ENCODE results near the gene ERCC6L. TPM values are rescaled to one million over a fixed set of nuclear protein-coding genes. Genes with fewer than 3 reads are reported as not detected.
"Not testable (repeated sequence)": the region's sequence is repeated elsewhere in the genome, so short reads cannot be mapped to it uniquely, and the experiment has no call there.

The ERCC6L gene
- total RNA-seq, 1 experiment from 2014 or later = 3.8 TPM

- no peak for DNase-seq (ENCODE audit: low spot score)
Measured at GRCh38 chrX:72253686-72254085, 14.9 kb upstream of the ERCC6L start.

- peak; percentile 78 for DNase-seq (ENCODE audit: low spot score)
Measured at GRCh38 chrX:72247206-72247942, 8.5 kb upstream of the ERCC6L start.

- peak; percentile 82 for DNase-seq (ENCODE audit: low spot score)
Measured at GRCh38 chrX:72245461-72246089, 6.7 kb upstream of the ERCC6L start.

- no peak for DNase-seq (ENCODE audit: low spot score)
Measured at GRCh38 chrX:72243472-72243871, 4.6 kb upstream of the ERCC6L start.

- DNase-seq (ENCODE audit: low spot score) = no peak
Measured at GRCh38 chrX:72240976-72241375, 2.1 kb upstream of the ERCC6L start.

GRCh38 chrX:72238183-72238582 is 644 bp downstream of the ERCC6L start:
- DNase-seq (ENCODE audit: low spot score) = peak; percentile 24

GRCh38 chrX:72236841-72237240 is 2.0 kb downstream of the ERCC6L start:
- no peak for DNase-seq (ENCODE audit: low spot score)

- no peak for DNase-seq (ENCODE audit: low spot score)
Measured at GRCh38 chrX:72230290-72230689, 8.5 kb downstream of the ERCC6L start.

GRCh38 chrX:72220375-72220774 is 18.5 kb downstream of the ERCC6L start:
- not testable (repeated sequence) for DNase-seq (ENCODE audit: low spot score)

- no peak for DNase-seq (ENCODE audit: low spot score)
Measured at GRCh38 chrX:72216973-72217372, 21.9 kb downstream of the ERCC6L start.

GRCh38 chrX:72208126-72208800 is 30.6 kb downstream of the ERCC6L start:
- no peak for DNase-seq (ENCODE audit: low spot score)

GRCh38 chrX:72207366-72207765 is 31.5 kb downstream of the ERCC6L start:
- DNase-seq (ENCODE audit: low spot score) = no peak

- DNase-seq (ENCODE audit: low spot score) = no peak
Measured at GRCh38 chrX:72205706-72206105, 33.1 kb downstream of the ERCC6L start.

- DNase-seq (ENCODE audit: low spot score) = no peak
Measured at GRCh38 chrX:72203421-72203820, 35.4 kb downstream of the ERCC6L start.

- DNase-seq (ENCODE audit: low spot score) = no peak
Measured at GRCh38 chrX:72202792-72203401, 35.9 kb downstream of the ERCC6L start.

- DNase-seq (ENCODE audit: low spot score) = no peak
Measured at GRCh38 chrX:72201836-72202536, 36.8 kb downstream of the ERCC6L start.

GRCh38 chrX:72182924-72183323 is 55.9 kb downstream of the ERCC6L start:
- DNase-seq (ENCODE audit: low spot score) = no peak

- DNase-seq (ENCODE audit: low spot score) = peak; percentile 97
Measured at GRCh38 chrX:72181178-72182125, 57.4 kb downstream of the ERCC6L start, which contains the start of gene PIN4. Gene PIN4, plus strand, starts transcription at chrX:72181757. Its CDS starts 29 bp downstream, at chrX:72181786.

GRCh38 chrX:72180539-72180938 is 58.3 kb downstream of the ERCC6L start:
- DNase-seq (ENCODE audit: low spot score) = no peak

- DNase-seq (ENCODE audit: low spot score) = no peak
Measured at GRCh38 chrX:72176981-72177380, 61.8 kb downstream of the ERCC6L start.

All from HT-29 (cell line).